ENCODE measurements around the gene CKAP4.

Gene CKAP4

DNA sequence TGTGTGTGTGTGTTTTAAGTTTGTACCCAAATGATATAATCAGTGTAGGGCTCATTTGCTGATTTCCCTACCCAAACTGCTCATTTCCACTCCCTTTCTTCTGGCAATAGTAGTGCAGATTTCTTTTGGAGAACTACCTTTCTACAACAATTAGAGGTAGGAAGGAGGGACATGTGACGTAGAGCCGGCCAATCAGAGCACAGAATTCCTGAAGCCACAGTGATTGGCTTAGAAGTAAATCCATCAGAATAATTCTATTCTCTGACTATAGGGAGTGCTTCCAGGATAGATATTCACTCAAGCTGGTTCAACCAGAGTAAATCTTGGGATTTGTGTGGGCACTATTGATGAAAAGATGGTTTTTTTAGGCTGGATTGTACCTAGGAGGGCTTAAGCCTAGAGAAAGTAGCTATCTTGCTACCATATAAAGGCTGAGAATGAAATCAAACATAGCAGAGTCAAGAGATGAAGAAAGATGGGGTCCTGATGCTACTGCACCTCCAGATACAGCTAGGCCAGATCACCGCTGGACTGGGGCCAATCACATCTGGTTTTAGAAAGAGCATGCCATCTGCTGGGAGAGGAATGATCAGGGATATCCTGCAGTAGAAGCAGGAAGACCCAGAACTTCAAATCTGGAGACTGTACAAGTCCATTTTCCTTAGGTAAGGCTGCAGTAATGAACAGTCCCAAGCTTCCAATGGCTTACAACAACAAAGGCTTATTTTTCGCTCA is 55.0 kb downstream of the CKAP4 start:
- DNase-seq (ENCODE audit: insufficient read length, low spot score) (no peak), FAIRE-seq (no peak)
- TF ChIP-seq, protein P1, sequence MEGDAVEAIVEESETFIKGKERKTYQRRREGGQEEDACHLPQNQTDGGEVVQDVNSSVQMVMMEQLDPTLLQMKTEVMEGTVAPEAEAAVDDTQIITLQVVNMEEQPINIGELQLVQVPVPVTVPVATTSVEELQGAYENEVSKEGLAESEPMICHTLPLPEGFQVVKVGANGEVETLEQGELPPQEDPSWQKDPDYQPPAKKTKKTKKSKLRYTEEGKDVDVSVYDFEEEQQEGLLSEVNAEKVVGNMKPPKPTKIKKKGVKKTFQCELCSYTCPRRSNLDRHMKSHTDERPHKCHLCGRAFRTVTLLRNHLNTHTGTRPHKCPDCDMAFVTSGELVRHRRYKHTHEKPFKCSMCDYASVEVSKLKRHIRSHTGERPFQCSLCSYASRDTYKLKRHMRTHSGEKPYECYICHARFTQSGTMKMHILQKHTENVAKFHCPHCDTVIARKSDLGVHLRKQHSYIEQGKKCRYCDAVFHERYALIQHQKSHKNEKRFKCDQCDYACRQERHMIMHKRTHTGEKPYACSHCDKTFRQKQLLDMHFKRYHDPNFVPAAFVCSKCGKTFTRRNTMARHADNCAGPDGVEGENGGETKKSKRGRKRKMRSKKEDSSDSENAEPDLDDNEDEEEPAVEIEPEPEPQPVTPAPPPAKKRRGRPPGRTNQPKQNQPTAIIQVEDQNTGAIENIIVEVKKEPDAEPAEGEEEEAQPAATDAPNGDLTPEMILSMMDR (IDR thresholded peaks at IDR 0.05; ENCODE audit: insufficient read depth, missing control alignments) = no peak

DNA sequence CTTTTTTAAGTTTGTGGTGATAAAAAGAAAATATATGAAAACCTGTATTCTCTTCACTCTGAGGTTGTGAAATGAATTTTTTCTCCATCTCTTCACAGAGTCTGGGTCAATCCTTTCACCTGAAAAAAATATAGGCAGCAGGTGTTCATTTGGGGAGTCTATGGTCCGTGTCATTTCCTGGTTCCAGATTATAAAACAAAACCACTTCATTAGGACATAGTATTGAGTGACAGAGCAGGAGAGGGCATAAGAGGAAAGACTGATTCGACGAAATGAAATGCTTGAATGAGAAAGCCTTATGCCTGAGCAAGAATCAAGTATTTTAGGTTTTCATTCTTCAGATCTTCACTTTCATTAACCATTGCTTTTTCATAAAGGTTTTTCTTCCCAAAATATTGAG is 57.2 kb downstream of the CKAP4 start:
- TF ChIP-seq, protein P1 (IDR thresholded peaks at IDR 0.05; ENCODE audit: insufficient read depth, missing control alignments) = no peak
- FAIRE-seq = no peak
- no peak for DNase-seq (ENCODE audit: insufficient read length, low spot score)

DNA sequence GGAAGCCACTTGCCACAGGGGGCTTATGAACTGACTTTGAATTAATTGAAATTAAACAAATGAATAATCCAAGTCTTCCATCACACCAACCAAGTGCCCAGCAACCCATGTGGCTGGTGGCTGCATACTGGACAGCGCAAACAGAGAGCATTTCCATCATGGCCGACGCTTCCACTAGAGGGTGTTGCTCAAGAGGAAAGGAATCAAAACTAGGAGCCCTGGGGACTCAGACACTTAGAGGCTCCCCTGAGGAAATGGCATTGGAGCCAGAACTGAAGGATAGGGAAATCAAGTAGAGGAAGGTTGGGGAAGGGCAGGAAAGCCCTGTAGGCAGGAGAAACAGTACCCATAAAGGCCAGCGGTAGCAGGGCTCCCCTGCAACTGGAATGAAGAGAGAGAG is 58.5 kb downstream of the CKAP4 start:
- no peak for DNase-seq (ENCODE audit: insufficient read length, low spot score)
- FAIRE-seq = no peak
- TF ChIP-seq, protein P1 (IDR thresholded peaks at IDR 0.05; ENCODE audit: insufficient read depth, missing control alignments) = no peak

DNA sequence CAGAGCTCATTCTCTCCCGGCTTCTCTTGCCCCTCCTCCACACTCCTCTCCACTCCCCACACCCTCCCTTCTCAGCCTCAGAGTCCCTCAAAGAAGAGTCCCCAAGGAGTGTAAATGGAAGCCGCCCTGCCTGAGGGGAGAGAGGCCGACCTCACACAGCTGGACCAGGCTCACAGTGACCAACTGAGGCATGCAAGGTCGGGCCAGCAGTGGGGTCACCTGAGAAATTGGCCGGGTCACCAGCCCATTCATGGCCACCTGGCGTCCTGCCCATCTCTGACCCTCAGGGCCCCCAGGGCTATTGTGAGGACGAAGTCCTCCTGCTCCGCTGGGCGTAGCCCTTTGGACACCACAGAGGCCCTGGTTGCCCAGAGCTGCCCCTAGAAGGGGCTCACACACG is 59.6 kb downstream of the CKAP4 start:
- no peak for DNase-seq (ENCODE audit: insufficient read length, low spot score)
- no peak for FAIRE-seq
- TF ChIP-seq, protein P1 (IDR thresholded peaks at IDR 0.05; ENCODE audit: insufficient read depth, missing control alignments) = no peak
